Uterus (tissue), 4 donors: ENCODE data around the gene BRMS1L. TPM values are rescaled to one million over a fixed set of nuclear protein-coding genes. Genes with fewer than 3 reads are reported as not detected.
"Not testable (repeated sequence)": the region's sequence is repeated elsewhere in the genome, so short reads cannot be mapped to it uniquely, and the experiment has no call there.

ENCODE experiments used
- DNase-seq, 2 donors: peaks; one replicate each; pipeline ENCODE4 v3.0.0-alpha.2; 2019 to 2020
- H3K27ac ChIP-seq, 2 donors: fragments of 200-600 bp; sonication (generic); 1 replicate in 1 of 2; 2 replicates in 1 of 2; pipeline ENCODE4 v1.5.1; 2016 to 2018
- H3K27me3 ChIP-seq, 2 donors: fragments of 200-600 bp; sonication (generic); one replicate each; pipeline ENCODE4 v1.5.1; 2018 to 2019; ENCODE audit warnings: control low read depth in 1 of 2
- H3K36me3 ChIP-seq, 2 donors: fragments of 200-600 bp; sonication (generic); one replicate each; pipeline ENCODE4 v1.5.1; 2019; ENCODE audit warnings: control low read depth in 1 of 2
- H3K4me1 ChIP-seq, 2 donors: fragments of 200-600 bp; sonication (generic); one replicate each; pipeline ENCODE4 v1.5.1; 2018 to 2019; ENCODE audit warnings: control low read depth in 1 of 2
- H3K4me3 ChIP-seq, 2 donors: fragments of 200-600 bp; sonication (generic); 1 replicate in 1 of 2; 2 replicates in 1 of 2; pipeline ENCODE4 v1.5.1; 2018 to 2019; ENCODE audit warnings: mild to moderate bottlenecking in 1 of 2
- H3K9me3 ChIP-seq, 2 donors: fragments of 200-600 bp; sonication (generic); one replicate each; pipeline ENCODE4 v1.5.1; 2019; ENCODE audit warnings: control low read depth in 1 of 2
- CTCF ChIP-seq, 4 experiments: fragments of 200-600 bp in 2 of 4; fragments of 450-650 bp in 2 of 4; sonication (generic) in 2 of 4; IDR thresholded peaks; one replicate each; pipeline ENCODE4 v1.5.1; 2016 to 2019; ENCODE audit warnings: antibody characterized with exemption in 4 of 4, mild to moderate bottlenecking in 2 of 4, moderate library complexity in 1 of 4
- POLR2A ChIP-seq, 2 donors: fragments of 450-650 bp; IDR thresholded peaks; one replicate each; pipeline ENCODE4 v1.6.1; 2016; ENCODE audit warnings: antibody characterized with exemption in 2 of 2, mild to moderate bottlenecking in 1 of 2, moderate library complexity in 1 of 2
- intact Hi-C: fragments of 100-400 bp; cut with DNase I; formaldehyde crosslinking; loops from one replicate; pipeline ENCODE4 v1.15.1; 2023; ENCODE audit warnings: low total_unique reads
- total RNA-seq, 4 donors: library from RNA; depleted of rRNA in 3 of 4; stranded (reverse); fragments of >200 nt in 3 of 4; gene quantifications; one replicate each; pipeline versions ENCODE4 v1.1.0 to v1.2.4, GENCODE V29; 2014 to 2023
- donor health status: DM: yes; HTN: yes; CAD: no.

BRMS1L gene
- total RNA-seq, 4 donors from 2014 or later = 1.5 to 16.3 (median 8.5) TPM

GRCh38 chr14:35808076-35808637 lies 18.0 kb upstream of the BRMS1L start:
- Histone ChIP-seq H3K9me3 (no peaks in the 10 kb centered on the region), H3K27ac (peak overlapping the region; percentile 87), H3K4me1 (peaks cover 0 to 7% of the 10 kb centered on the region in 2 donors), H3K4me3 (peak overlapping the region; percentile 64 to 70), H3K36me3 (no peaks in the 10 kb centered on the region), H3K27me3 (no peaks in the 10 kb centered on the region)
- TF ChIP-seq POLR2A (IDR thresholded peaks at IDR 0.05) = no peak
- no peak for TF ChIP-seq CTCF (IDR thresholded peaks at IDR 0.05)
- intact Hi-C loops = no loop called here
- DNase-seq = peak in 1 of 2 donors; percentile 28

GRCh38 chr14:35808638-35809563 lies 17.2 kb upstream of the BRMS1L start, which contains the start of gene RALGAPA1:
Gene RALGAPA1 (minus strand): TSS chr14:35809295. CDS start chr14:35808835, 460 bp downstream.
- Histone ChIP-seq H3K27ac (peak within 1 kb of the TSS; percentile 87), H3K4me3 (peak within 1 kb of the TSS; percentile 64 to 70)
- TF ChIP-seq POLR2A (IDR thresholded peaks at IDR 0.05) (peak; percentile 91 to 95), CTCF (IDR thresholded peaks at IDR 0.05) (peak in 3 of 4 experiments; percentile 39 to 69 (median 54))
- DNase-seq = peak; percentile 95 to 96
- intact Hi-C loops, H3K9me3 ChIP-seq, H3K36me3 ChIP-seq, H3K4me1 ChIP-seq, H3K27me3 ChIP-seq: not testable (repeated sequence)

GRCh38 chr14:35809597-35809996 lies 16.5 kb upstream of the BRMS1L start:
- intact Hi-C loops = no loop called here
- Histone ChIP-seq H3K27ac (peak overlapping the region; percentile 87), H3K9me3 (no peaks in the 10 kb centered on the region), H3K36me3 (no peaks in the 10 kb centered on the region), H3K4me1 (peaks cover 0 to 7% of the 10 kb centered on the region in 2 donors), H3K4me3 (peak overlapping the region; percentile 64 to 70), H3K27me3 (no peaks in the 10 kb centered on the region)
- no peak for TF ChIP-seq CTCF (IDR thresholded peaks at IDR 0.05)
- TF ChIP-seq POLR2A (IDR thresholded peaks at IDR 0.05) = no peak
- DNase-seq = no peak

- no peak overlapping the region for H3K4me3 ChIP-seq
- no peaks in the 10 kb centered on the region for H3K9me3 ChIP-seq
- peaks cover 0 to 7% of the 10 kb centered on the region in 2 donors for H3K4me1 ChIP-seq
- H3K36me3 ChIP-seq = no peaks in the 10 kb centered on the region
- no peaks in the 10 kb centered on the region for H3K27me3 ChIP-seq
- intact Hi-C loops = no loop called here
- no peak for DNase-seq
- H3K27ac ChIP-seq = no peak overlapping the region
- no peak for TF ChIP-seq CTCF (IDR thresholded peaks at IDR 0.05)
These were observed 15.2 kb upstream of the BRMS1L start for GRCh38 chr14:35810963-35811362.
